HG02884 (cell line): Measurements from ENCODE around the gene TWSG1.
A peak's percentile ranks its signal among the peaks of the same experiment; 100 is the strongest.
"Not testable (repeated sequence)": the region's sequence is repeated elsewhere in the genome, so short reads cannot be mapped to it uniquely, and the experiment has no call there.

Experiments used
- ATAC-seq: cut with Tn5 transposase; IDR thresholded peaks from one replicate; pipeline ENCODE4 v1.9.1; 2021; ENCODE audit warnings: mild to moderate bottlenecking, moderate library complexity; ENCODE audit not compliant: unreplicated experiment

The TWSG1 gene

DNA sequence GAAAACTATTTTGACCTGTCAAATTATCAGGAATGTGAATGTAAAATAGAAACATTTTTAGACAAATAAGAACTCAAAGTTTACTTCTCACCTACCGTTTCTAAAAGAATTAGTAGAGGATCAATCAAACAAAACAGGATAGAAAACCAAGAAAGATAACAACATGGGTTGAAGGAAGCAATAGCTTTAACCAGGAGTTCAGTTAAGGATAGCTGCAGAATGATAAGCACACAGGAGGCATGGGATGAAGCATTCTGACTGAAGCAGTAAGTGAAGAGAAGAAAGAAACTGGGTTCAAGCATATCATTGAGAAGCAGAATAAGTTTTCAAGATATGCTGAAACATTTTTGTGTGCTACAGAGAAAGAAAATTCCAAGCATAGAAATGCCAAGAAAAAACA lies 52.3 kb downstream of the TWSG1 start:
- ATAC-seq = no peak

DNA sequence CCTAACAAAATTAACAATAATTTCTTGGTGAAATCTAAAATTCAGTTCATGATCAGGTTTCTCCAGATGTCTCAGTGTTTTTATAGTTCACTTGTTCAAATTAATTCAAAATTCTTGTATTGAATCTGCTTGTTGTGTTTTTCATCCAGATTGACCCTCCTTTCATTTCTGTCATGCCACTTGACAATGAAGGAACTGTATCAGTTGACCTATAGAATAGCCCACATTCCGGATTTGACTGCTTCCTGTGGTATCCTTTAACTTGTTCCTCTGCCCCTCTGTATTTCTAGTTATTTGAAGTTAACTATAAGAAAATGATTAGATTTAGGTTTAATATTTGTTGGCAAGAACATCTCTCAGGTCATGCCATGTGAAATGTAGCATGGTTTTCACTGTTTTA lies 53.3 kb downstream of the TWSG1 start:
- no peak for ATAC-seq

DNA sequence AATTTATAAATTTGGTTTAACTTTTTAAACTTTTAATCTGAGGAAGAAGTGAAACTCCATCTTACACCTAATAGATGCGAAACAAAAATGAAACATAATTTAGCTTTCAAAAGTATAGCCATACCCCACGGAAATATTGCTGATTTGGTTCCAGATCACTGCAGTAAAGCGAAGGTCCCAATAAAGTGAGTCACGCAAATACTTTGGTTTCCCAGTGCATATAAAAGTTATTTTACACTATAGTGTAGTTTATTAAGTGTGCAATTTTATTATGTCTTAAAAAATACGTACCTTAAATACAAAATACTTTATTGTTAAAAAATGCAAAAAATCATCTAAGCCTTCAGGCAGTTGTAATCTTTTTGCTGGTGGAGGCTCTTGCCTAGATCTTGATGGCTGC lies 55.1 kb downstream of the TWSG1 start:
- ATAC-seq = no peak

DNA sequence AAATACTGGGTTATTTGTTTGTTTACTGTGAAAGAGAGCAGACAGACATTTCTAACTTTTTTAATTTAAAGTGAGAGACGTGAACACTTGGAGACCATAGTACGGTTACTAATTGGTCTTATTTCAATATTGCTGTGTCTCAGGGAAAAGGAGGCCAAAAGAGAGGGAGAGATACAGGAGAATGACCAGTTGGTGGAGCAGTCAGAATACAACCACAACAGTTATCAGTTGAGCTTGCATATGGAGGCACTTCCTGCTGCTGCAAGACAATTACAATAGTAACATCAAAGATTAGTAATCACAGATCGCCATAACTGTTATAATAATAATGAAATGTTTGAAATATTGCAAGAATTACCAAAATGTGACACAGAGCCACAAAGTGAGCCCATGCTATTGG lies 58.2 kb downstream of the TWSG1 start:
- ATAC-seq = no peak

DNA sequence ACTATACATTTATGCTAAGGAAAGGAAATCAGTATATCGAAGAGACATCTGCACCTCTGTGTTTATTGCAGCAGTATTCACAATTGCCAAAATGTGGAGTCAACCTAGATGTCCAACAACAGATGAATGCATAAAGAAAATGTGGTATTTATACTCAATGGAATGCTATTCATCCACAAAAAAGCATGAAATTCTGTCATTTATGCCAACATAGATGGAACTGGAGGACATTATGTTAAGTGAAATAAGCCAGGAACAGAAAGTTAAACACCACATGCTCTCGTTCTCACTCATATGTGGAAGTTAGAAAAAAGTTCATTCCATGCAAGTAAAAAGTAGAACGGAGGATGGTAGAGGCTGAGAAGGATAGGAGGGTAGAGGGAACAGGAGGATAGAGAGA lies 59.5 kb downstream of the TWSG1 start:
- no peak for ATAC-seq

DNA sequence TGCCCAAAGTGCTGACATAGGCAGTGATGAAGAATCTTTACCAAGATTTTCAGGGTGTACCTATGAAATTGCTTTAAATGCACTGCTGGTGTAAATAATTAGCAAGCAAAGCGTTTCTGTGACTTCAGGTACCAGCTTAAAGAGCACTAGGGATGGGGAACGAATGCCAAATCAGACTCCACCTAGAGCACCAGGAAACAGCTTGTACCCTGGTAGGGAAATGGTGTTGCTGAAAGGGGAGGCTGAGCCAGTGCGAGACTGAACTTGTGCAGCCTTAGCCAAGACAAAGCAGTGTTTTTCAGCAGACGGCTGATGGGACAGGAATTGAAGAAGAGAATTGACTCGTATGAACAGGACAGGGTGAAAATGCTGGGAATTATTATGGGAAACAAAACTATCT lies 65.6 kb downstream of the TWSG1 start:
- ATAC-seq = no peak

DNA sequence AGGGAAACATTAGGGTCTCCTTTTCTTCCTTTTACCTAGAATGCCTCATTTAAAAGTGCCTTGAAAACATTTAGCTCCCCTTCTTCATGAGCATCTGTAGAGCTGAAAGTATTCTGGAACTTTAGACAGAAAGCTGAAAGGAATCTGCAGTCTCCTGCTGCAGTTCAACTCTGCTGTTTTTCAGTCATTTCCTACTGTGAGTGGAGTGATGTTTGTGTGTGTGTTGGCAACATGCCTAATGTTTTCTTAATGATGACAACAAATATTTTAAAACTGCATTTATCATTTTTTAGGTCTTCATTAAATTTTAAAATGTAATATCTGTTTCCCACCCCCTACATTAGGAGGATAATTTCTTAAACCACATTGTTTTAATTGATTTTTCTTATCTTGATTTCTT lies 66.6 kb downstream of the TWSG1 start:
- no peak for ATAC-seq

DNA sequence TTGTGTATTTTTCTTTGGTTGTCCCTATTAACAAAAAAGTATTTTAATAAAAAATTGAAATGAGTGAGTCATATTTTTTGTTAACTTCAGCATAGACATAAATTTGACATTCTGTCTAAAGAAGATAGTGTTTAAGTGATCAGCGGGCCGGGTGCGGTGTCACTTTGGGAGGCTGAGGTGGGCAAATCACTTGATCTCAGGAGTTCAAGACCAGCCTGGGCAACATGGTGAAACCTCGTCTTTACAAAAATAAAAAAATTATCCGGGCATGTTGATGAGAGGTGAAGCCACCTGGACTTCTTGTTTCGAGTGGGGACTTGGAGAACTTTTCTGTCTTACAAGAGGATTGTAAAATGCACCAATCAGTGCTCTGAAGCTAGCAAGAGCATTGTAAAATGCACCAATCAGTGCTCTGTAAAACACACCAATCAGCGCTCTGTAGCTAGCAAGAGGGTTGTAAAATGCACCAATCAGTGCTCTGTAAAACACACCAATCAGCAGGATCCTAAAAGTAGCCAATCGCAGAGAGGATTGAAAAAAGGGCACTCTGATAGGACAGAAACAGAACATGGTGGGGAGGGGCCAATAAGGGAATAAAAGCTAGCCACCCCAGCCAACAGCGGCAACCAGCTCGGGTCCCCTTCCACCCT lies 67.9 kb downstream of the TWSG1 start:
- ATAC-seq = not testable (repeated sequence)

DNA sequence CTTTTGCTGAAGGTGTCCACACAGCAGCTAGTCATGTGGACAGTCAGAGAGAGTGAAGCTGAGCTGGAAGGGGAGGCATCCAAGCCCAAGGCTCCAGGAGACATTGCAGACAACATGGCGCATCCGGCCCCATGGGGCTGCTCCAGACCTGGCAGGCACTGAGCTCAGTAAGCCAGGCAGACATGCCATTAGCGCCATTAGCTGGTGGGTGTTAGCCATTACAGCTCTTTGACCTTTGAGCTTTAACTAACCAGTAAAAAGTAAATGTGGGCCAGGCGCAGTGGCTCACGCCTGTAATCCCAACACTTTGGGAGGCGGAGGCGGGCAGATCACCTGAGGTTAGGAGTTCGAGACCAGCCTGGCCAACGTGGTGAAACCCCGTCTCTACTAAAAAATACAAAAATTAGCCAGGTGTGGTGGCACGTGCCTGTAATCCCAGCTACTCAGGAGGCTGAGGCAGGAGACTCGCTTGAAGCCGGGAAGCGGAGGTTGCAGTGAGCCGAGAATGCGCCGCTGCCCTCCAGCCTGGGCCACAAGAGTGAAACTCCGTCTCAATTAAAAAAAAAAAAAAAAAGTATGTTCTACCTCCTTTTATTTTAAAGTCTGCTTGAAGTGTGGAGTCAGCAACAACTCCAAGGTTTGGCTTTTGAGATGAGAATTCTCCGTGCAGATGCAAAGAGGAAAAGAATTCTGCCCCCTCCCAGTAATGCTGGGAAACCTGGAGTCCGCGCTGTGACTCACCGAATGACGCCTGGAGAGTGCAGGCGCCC lies 69.4 kb downstream of the TWSG1 start:
- no peak for ATAC-seq

DNA sequence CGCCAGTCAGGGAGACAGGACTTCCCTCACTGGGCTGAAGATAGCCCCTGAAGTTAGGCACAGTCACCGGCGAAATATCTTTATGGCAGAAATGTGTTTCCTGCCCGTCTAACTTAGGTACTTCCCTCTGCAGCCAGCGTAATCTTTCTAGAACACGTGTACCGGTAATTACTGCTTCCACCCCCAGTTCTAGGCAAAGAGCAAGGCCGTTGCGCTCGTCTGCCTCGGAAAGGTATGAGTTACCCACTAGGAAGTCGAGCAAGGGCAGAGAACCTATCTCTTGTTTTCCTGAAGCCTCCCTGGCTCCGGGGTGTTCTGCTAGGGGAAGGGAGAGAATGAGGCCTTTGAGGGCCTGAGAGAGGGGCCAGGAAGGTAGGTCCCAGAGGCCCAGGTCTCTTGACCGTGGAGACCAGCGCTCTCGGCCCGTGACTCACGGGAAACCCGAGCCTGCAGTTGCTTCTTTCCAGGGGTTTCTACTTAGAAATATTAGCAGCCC lies 70.0 kb downstream of the TWSG1 start:
- ATAC-seq = peak; percentile 75

DNA sequence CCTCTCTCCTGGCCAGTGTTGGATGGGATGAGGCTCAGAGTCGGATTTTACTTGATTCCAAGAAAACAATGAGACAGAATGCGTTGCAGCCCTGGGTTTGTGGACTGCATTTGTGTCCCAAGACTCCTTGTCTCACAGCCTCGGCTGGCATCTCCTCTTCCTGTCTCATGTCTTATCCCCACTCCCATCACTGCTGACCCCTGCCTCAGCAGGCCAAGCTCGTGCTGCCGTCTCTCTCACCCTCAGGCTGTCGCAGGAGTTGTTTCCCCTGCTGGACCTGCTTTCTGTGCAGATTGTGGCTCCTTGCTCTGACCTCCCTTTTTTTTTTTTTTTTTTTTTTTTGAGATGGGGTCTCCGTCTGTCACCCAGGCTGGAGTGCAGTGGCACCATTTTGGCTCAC lies 70.6 kb downstream of the TWSG1 start:
- no peak for ATAC-seq

DNA sequence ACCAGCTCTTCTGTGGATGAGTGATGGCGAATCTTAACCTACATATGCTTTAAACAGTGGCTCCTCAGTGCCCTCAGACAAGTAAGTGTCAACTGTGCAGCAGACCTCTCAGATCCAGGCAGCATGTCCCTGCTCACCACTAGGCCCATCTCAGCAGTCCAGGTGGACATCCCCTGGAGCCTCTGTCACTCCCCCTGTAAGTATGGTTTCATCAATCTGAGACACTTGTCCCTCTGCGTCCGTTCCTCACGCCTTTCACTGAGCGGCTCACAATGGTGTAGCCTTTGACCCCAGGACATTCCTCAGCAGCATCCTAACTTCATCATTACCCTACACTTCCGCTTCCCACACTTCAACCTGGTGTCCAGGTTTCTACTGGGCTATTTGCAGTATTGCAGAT lies 71.4 kb downstream of the TWSG1 start:
- no peak for ATAC-seq

DNA sequence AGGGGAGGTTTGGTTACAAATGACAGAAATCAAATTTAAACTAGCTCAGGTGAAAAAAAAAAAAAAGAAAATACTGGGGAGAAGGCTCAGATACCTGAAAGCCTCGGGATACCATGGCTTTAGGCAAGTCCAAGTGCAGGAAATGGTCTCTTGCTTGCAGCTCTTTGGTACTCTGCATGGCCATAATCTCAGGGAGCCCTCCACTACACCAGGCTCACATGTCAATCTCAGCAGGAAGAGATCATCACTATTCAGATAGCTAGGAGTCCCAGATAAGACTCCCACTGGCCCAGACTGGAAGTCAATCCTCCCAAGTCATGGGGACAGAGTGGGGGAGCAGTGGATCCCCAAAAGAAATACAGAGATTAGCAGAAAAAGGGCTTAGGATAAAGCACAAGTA lies 75.9 kb downstream of the TWSG1 start:
- no peak for ATAC-seq

DNA sequence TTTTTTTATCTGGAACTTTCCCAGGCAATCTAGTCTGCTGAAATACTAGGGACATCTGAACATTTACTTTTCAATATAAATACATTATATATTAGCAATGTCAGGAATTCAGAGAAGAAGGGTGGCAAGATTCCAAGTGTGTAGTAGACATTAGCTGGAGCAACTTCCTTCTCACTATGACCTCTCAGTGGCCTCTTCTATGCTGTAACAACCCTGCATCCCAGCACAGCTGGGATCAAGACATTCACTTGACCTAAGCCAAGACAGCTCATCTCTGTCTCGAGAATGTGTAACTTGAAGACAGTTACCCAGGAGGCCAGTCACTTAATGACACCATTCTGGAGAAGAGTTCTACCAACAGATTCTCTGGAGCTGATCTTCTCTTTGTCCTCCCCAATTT lies 79.0 kb downstream of the TWSG1 start:
- no peak for ATAC-seq

DNA sequence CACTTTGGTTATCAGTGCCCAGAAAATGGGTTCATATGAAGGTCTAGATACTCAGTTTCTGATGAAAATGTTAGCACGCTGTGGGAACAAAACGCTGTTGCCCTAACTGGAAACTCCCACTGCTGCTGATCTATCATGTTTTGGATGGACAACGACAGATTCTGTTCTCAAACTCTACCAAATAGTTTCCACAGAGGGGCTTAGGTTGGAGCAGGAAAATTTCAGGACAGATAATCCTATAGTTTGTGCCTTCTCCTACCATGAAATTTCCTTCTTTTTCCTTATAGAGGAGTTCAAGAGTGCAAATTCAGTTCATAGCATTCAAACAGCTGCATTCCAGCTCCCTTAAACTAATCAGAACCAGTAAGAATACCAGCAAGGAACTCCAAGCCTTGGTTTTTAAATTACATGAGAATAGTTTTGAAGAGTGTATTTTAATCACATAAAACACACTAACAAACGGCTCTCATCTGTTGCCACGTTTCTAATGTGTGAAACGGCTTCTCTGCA lies 82.0 kb downstream of the TWSG1 start:
- ATAC-seq = no peak

DNA sequence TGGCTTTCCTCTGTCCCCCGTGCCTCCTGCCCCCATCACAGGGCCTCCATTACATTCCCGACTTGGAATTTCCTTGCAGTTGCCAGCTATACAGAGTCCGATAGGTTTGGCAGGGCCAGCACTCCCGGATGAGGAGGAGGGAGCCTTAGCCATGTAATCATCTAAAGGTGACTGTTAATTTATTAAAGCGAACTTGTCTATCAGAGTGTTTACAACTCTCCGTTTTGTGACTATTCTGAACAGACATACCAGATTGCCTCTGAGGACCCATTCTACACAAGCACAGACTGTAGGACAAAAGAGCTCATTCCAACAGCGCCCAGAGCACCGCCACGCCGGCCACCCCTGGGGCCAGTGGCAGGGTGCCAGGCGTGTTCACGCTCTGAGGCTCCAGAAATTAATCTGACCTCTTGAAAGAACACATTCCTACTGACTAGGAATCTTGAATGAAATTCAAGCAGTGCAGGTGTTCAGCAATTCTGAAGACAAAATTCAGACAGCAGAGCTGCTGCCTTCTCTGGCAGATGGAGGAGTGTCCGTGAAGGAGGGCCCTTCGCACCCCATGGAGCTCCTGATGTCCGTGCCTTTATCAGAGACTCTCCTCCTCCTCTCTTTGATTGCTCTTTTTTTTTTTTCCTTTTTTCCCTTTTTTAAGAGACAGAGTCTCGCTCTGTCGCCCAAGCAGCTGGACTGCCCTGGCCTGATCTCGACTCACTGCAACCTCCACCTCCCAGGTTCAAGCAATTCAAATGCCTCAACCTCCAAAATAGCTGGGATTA lies 82.7 kb downstream of the TWSG1 start:
- no peak for ATAC-seq

DNA sequence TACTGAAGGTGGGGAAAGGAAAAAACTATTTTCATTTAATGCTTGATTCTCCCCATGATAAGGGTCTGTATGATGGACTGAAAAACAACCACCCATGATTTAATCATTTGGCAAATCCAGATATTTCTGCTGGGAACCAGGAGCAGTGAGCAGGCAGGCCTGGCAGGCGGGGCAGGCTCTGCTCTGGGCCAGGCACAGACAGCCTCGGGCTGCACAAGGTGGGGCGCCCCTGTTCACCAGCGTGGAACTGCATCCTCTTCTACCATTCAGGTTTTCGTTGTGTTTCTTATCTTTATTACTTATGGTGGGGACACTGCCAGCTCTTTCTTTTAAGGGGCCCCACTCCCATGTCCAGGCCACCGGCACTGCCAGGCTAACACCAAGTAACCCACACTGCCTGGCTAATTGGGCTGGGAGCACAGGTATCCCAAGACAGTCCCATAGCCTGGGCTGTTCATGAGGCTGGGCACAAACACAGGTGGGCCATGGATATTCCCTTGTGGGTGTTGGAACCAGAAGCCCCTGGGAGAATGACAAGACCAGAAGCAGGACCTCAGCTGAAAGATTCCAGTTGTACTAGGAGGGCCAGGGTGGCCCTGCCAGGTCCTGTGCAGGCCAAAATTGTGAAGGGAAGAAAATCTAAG lies 83.6 kb downstream of the TWSG1 start:
- no peak for ATAC-seq

DNA sequence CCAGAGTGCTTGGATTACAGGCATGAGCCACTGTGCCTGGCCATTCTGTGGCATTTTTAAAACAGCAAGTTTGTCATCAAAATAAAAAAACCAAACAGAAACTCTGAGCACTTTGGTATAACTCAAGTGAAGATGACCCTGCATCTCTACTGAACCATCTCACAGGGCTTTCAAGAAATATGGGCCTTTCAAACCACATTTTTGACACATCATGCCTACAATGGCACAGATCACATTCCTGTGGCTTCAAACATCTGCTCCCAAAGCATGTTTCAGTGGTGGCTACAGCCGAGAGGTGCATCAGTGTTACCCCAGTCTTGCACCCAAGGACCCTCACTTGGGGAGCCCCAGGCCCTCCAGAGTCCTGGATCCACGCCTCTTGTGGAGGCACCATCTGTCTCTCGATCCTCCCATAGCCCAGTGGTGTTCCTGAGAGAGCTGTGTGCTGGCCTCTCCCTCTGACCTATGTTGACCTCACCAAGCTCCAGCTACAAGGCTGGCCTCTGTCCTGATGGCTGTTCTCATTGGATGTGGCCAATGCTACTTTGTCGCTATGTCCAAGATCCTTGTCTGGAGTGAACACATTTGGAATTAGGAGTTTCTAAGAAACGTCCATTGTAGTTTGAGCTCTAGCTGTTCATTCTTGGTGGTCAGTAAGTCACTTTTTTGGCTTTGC lies 85.5 kb downstream of the TWSG1 start:
- ATAC-seq = no peak

DNA sequence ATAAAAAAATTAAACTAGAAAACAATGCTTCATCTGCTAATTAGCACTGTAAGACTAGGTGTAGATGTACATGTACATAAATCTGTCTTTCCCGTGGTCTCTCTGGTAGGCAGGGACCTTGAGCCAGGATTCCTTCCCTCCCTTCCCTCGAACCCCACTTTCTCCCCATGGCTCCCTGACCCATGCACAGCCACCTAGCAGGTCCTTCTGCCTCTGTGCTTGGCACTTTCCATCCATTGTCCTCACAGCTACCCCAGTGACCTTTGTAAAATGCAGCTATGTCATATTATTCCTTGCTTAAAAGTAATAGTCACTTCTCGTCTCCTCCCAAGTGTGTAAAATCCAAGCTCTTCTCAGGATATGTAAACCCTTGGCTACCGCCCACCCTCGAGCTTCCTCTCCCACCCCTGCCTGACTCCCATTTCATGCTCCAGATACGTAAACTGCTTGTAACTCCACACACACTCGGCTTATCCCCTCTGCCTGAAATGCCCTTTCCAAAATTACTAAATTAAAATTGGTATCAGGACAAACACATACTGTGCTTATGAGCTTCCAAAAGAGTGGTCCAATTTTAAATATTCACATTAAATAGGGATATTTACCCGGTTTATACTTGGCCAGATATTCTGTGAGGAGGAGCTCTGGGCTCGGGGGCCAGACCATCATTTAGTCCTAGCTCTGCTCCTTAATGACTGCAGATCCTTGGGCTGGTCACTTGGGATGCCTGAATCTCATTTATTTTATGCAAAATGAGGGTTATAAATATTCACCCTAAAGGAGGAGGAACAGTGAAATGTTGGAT lies 86.7 kb downstream of the TWSG1 start:
- ATAC-seq = no peak

DNA sequence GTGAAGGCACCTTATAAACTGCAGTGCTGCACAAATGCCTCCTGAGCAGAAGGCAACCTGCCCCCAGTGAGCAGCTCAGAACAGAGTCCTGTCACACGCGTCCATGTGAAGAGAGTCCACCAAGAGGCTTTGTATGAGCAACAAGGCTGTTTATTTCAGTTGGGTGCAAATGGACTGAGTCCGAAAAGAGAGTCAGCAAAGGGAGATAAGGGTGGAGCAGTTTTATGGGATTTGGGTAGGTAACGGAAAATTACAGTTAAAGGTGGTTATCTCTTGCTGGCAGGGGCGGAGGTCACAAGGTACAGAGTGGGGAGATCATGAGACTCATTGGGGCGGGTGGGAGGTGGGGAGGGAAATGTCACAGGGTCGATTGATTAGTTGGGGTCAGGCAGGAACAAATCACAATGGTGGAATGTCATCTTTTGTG lies 87.3 kb downstream of the TWSG1 start:
- no peak for ATAC-seq
